Prostate gland (tissue), 2 donors: ENCODE measurements around the gene NDUFC1. TPM values are rescaled to one million over a fixed set of nuclear protein-coding genes. Genes with fewer than 3 reads are reported as not detected.

Experiments used
- DNase-seq: peaks from one replicate; pipeline ENCODE4 v3.0.0-alpha.2; 2019; ENCODE audit warnings: low spot score
- H3K27ac ChIP-seq, 2 donors: fragments of 200-600 bp; sonication (generic); 2 replicates each; pipeline ENCODE4 v1.5.1; 2017 to 2019
- H3K27me3 ChIP-seq: fragments of 200-600 bp; sonication (generic); replicated peaks from 2 replicates; pipeline ENCODE4 v1.5.1; 2019; ENCODE audit not compliant: insufficient read depth
- H3K36me3 ChIP-seq, 2 donors: fragments of 200-600 bp; sonication (generic); 1 replicate in 1 of 2; 2 replicates in 1 of 2; pipeline versions ENCODE4 v1.5.1 to v1.8.1; 2017 to 2019
- H3K4me1 ChIP-seq: fragments of 200-600 bp; sonication (generic); replicated peaks from 2 replicates; pipeline ENCODE4 v1.5.1; 2019
- H3K4me3 ChIP-seq, 2 donors: fragments of 200-600 bp; sonication (generic); 2 replicates each; pipeline ENCODE4 v1.5.1; 2017 to 2019
- H3K9me3 ChIP-seq: fragments of 200-600 bp; sonication (generic); 2 replicates; pipeline ENCODE4 v1.5.1; 2017
- POLR2A ChIP-seq: fragments of 450-650 bp; IDR thresholded peaks from one replicate; pipeline ENCODE4 v1.6.1; 2016; ENCODE audit warnings: antibody characterized with exemption, mild to moderate bottlenecking
- POLR2AphosphoS5 ChIP-seq: sonication (generic); formaldehyde crosslinking; IDR thresholded peaks from one replicate; pipeline ENCODE4 v1.6.1; 2017; ENCODE audit warnings: antibody characterized with exemption
- WGBS: methylation state at CpG from one replicate; pipeline ENCODE4 v1.1.5; 2018; 5-methylcytosine and 5-hydroxymethylcytosine counted together
- intact Hi-C: fragments of 100-400 bp; cut with DNase I; formaldehyde crosslinking; loops from one replicate; pipeline ENCODE4 v1.14.2; 2022
- total RNA-seq, 2 donors: library from RNA; depleted of rRNA; stranded (reverse); fragments of >200 nt; gene quantifications; one replicate each; pipeline ENCODE4 v1.1.0, GENCODE V29; 2016
- TF ChIP-seq, protein P1 (sequence below), 4 experiments: fragments of 200-600 bp in 2 of 4; fragments of 450-650 bp in 2 of 4; sonication (generic) in 2 of 4; IDR thresholded peaks; 1 replicate in 3 of 4; 2 replicates in 1 of 4; pipeline ENCODE4 v1.5.1; 2016 to 2019; ENCODE audit warnings: antibody characterized with exemption in 4 of 4, mild to moderate bottlenecking in 2 of 4, moderate library complexity in 2 of 4

The NDUFC1 gene
- total RNA-seq, 2 donors from 2014 or later = 80.2 to 85.9 TPM

DNA sequence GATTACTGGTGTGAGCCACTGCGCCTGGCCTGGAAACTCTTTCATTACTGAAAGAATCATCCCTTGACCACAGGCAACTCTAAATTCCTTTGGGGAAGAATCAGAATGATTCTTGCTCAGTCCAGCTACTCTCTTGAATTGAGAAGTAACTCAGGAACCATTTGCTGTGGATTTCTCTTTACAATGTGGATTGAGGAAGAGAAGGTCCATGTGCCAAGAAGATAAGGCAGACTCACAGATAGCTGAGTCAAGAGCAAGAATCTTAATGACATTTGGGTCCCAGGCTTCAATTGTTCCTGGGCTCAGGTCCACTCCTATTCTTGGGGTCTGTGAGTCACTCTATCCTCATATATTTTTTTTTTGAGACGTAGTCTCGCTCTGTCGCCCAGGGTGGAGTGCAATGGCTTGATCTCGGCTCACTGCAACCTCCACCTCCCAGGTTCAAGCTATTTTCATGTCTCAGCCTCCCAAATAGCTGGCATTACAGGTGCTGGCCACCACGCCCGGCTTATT lies 16.0 kb downstream of the NDUFC1 start:
- DNase-seq = no peak

DNA sequence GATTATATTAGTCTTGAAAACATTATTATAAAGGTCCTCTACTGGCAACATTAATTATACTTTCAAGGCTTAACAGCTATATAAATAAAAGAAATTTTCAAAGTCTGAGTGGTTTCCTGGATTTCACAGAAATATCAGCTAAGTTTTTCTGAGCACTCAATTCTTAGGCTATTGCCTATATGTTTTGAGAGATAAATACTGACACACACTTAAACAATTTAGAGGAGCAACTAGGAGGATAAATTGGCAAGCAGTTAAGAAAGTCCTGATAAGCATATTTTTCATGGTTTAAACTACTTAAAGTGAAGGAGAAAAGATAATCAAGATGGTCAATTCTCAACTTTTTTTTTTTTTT lies 19.6 kb downstream of the NDUFC1 start:
- no peak overlapping the region for H3K27ac ChIP-seq
- TF ChIP-seq POLR2AphosphoS5 (no peak), POLR2A (no peak)
- TF ChIP-seq, protein P1, sequence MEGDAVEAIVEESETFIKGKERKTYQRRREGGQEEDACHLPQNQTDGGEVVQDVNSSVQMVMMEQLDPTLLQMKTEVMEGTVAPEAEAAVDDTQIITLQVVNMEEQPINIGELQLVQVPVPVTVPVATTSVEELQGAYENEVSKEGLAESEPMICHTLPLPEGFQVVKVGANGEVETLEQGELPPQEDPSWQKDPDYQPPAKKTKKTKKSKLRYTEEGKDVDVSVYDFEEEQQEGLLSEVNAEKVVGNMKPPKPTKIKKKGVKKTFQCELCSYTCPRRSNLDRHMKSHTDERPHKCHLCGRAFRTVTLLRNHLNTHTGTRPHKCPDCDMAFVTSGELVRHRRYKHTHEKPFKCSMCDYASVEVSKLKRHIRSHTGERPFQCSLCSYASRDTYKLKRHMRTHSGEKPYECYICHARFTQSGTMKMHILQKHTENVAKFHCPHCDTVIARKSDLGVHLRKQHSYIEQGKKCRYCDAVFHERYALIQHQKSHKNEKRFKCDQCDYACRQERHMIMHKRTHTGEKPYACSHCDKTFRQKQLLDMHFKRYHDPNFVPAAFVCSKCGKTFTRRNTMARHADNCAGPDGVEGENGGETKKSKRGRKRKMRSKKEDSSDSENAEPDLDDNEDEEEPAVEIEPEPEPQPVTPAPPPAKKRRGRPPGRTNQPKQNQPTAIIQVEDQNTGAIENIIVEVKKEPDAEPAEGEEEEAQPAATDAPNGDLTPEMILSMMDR (IDR thresholded peaks at IDR 0.05) = no peak

More for the DNA sequence above, 16.0 kb downstream of the NDUFC1 start:
- no peaks in the 10 kb centered on the region for H3K9me3 ChIP-seq
- H3K27ac ChIP-seq = no peak overlapping the region
- intact Hi-C loops = no loop called here
- TF ChIP-seq, protein P1 (IDR thresholded peaks at IDR 0.05) = no peak
- TF ChIP-seq POLR2AphosphoS5 (no peak), POLR2A (no peak)
- 98% methylated on average over 7 of the region's 7 CpGs for WGBS
- no peaks in the 10 kb centered on the region for H3K4me1 ChIP-seq
- no peaks in the 10 kb centered on the region for H3K36me3 ChIP-seq
- H3K27me3 ChIP-seq = no peaks in the 10 kb centered on the region
- H3K4me3 ChIP-seq = no peak overlapping the region

DNA sequence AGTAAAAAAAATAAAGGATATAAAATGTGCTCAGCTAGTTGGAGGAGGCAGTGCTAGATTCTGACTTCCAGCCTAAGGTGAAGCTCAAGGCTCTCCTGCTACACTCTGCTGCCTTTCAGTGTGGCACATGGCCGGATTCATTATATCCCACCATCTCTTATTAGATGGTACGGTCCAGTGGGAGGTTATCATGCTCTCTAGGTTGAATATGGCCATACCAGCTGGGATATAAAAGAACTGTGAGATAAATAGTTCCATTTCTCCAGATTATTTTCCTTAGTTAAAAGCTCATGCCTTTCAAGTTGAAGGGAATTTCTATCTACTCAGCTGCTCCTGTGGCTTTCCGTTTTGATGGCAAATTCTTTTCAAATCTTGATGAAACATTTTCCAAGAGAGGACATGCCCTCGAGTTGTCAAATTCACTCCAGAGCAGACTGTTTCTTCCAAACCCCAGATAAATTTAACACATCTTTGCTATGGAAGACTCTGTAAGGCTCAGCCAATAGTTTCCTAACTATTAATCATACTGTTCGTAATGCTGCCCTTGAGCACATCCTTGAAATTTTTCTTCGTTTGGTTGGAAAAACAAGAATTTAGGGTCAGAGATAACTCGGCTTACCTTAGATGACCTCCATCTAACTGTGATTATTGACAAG lies 20.1 kb downstream of the NDUFC1 start:
- intact Hi-C loops = no loop called here
- peaks cover 1% of the 10 kb centered on the region for H3K27me3 ChIP-seq
- WGBS = 80% methylated on average over 7 of the region's 7 CpGs
- no peak overlapping the region for H3K4me3 ChIP-seq
- no peaks in the 10 kb centered on the region for H3K9me3 ChIP-seq
- TF ChIP-seq POLR2A = no peak
- TF ChIP-seq POLR2AphosphoS5 = no peak
- TF ChIP-seq, protein P1 (IDR thresholded peaks at IDR 0.05) = no peak
- no peak for DNase-seq
- no peaks in the 10 kb centered on the region for H3K36me3 ChIP-seq
- H3K27ac ChIP-seq = no peak overlapping the region
- H3K4me1 ChIP-seq = no peaks in the 10 kb centered on the region

More for the DNA sequence above, 19.6 kb downstream of the NDUFC1 start:
- no peaks in the 10 kb centered on the region for H3K9me3 ChIP-seq
- H3K4me1 ChIP-seq = no peaks in the 10 kb centered on the region
- H3K27me3 ChIP-seq = peaks cover 1% of the 10 kb centered on the region
- H3K36me3 ChIP-seq = no peaks in the 10 kb centered on the region
- no peak overlapping the region for H3K4me3 ChIP-seq
- DNase-seq = no peak
- intact Hi-C loops = no loop called here

DNA sequence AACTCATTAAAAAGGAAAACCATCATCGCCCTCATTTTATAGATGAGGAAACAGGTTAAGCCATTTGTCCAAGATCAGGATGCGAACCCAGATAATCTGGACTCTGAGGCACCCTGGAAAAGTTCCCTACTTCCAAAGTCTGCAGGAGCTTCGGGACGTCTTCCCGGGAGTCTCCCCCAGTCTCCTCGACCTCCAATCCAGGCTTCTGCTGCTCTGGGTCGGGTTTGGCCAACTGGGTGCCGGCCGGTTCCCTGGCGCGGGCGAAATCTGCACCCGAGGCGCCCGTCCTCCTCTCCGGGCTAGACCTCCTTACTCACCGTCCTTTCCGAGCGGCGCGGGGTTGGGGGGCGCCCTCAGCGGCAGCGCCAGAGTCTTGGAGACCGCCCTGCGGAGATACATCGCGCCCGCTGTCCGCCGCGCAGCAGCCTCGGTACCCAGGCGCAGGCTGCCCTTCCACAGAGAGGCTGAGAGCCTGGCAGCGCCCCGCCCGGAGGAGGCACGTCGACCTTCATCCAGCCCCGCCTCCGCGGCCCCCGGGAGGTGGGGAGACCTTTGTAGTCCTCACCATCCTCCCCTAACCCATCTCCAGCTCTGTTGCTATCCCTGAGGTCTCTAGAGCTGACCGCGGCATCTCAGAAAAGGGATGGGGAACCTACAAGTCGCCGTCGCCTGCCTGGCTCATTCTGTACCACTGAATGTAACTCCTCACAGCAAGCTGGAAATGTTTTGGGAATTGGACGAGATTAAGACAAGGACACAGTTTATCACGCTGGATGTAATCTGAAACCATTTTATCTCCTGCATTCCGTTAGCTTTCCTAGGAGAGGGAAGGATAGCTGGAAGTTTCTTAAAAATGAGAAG lies 22.3 kb downstream of the NDUFC1 start, which contains the start of gene MGARP:
TSS of gene MGARP (minus strand) at position 466 of the 861 bp plus-strand sequence. CDS start at position 399, 67 bp downstream.
- TF ChIP-seq, protein P1 (IDR thresholded peaks at IDR 0.05) = no peak
- TF ChIP-seq POLR2A (no peak), POLR2AphosphoS5 (no peak)
- no peak within 1 kb of the TSS for H3K27ac ChIP-seq

More for the DNA sequence above, 22.3 kb downstream of the NDUFC1 start, which contains the start of gene MGARP:
- intact Hi-C loops = no loop called here
- Histone ChIP-seq H3K4me1 (no peaks in the 10 kb centered on the region), H3K4me3 (peak within 1 kb of the TSS; percentile 22 to 27), H3K36me3 (no peaks in the 10 kb centered on the region), H3K27me3 (peaks cover 1% of the 10 kb centered on the region), H3K9me3 (no peaks in the 10 kb centered on the region)
- no peak for DNase-seq
- WGBS = 9% methylated on average over 35 of the region's 51 CpGs
